Activated CD8-positive, alpha-beta memory T cell treated with anti-CD3 and anti-CD28 coated beads, Interleukin-2, amount 50 U/mL, for 48 hours (primary cell): ENCODE data around the gene SASH3.
"Not testable (repeated sequence)": the region's sequence is repeated elsewhere in the genome, so short reads cannot be mapped to it uniquely, and the experiment has no call there.

Experiments used
- DNase-seq: peaks from one replicate; pipeline ENCODE4 v3.0.0-alpha.2; 2020

Gene SASH3

DNA sequence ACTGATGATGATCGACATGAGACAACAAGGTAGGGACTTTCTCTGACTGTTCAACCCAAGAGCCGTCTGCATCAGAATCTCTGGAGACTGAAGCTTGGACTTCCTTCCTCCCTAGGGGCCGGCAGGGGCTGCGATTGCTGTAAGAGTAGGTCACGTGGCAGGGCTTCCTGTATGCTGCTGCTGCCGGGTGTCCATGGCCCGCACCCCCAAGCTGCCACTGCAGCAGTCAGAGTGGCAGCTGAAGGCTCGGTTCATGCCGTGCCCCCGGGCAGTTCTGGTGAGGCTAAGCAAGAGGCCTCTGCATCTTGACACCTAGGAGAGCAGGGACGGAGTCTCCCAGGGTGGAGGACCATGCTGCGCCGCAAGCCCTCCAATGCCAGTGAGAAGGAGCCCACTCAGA, at the start of gene SASH3:
Gene SASH3, plus strand, starts transcription at position 203 of the 400 bp plus-strand sequence. Its CDS starts 149 bp downstream, at position 352.
- DNase-seq = peak; percentile 68

DNA sequence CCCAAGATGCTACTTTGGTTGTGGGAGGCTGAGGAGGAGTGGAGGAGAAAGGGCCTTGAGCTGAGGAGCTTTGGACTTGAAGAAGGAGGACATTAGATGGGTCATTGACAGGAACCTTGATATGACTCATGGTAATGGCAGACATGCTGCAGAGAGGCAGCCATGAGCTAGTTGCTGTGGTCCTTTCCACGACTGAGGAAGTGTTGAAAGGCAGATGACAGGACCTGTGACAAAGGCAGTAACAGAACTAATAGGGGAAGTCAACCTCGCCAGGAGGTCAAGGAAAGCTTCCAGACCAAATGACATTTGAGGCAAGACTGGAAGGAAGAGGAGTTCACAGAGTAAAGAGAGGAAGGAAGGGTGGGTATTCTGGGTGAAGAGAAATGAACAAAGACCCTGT, 48.5 kb upstream of the SASH3 start:
- no peak for DNase-seq

DNA sequence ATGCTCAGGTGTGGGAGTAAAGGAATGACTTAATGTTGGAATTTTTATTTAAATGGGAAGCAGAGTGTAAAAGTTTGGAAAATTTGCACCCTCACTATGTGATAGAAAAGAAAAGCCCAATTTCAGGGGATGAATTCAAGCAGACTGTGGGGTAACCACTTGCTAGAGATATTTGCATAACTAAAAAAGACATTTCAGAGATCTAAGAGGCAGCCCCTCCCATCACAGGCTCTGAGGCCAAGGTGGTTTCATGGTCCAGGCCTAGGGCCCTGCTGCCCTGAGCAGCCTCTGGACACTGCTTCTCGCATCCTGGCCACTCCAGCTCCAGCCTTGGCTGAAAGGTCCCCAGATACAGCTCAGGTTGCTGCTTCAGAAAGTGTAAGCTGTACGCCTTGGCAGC, 46.9 kb upstream of the SASH3 start:
- no peak for DNase-seq

DNA sequence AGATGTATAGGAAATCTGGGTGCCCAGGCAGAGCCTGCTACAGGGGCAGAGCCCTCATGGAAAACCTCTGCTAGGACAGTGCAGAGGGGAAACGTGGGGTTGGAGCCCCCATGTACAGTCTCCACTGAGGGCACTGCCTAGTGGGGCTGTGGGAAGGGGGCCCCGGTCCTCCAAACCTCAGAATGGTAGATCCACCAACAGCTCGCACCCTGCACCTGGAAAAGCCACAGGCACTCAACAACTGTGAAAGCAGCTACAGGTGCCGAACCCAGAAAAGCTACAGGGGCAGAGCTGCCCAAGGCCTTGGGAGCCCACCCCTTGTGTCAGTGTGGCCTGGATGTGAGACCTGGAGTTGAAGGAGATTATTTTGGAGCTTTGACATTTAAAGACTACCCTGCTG, 46.4 kb upstream of the SASH3 start:
- no peak for DNase-seq

DNA sequence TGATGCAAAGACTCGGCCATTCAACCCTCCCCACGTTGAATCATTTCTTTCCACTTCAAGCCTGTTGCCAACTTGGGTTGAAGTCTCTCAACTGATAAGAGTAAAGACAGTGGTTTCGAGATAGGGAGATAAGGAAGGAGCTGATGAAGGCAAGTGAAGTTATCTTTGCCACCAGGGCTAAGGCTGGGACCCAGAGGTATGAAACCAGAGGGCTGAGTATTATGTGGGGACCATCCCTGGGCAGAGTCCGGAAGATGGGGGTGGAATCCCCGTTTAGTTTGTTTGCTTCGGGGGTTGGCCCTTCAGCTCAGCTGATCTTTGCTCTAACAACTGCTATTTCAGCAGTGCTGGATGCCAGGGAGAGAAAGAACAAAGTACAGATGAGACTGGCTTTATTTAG, 43.3 kb upstream of the SASH3 start:
- no peak for DNase-seq

DNA sequence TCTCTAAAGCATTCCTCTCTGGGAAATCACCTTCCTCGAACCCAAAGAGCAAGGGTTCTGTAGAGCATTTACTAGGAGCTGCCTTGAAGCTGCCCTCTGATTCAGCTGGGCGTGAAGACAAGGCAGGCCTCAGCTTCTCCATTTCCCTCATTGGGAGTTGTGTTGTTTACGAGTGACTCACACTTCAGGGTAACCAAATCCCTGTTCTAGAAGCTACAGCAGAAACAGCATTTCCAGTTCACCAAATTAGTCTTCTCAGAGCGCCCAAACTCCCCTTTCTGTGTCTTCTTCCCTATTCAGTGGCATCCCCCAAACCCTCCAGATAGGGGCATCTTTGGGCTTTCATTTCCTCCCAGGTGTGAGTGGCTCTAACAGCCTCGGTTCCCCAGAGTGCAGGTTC, 41.8 kb upstream of the SASH3 start:
- DNase-seq = no peak

DNA sequence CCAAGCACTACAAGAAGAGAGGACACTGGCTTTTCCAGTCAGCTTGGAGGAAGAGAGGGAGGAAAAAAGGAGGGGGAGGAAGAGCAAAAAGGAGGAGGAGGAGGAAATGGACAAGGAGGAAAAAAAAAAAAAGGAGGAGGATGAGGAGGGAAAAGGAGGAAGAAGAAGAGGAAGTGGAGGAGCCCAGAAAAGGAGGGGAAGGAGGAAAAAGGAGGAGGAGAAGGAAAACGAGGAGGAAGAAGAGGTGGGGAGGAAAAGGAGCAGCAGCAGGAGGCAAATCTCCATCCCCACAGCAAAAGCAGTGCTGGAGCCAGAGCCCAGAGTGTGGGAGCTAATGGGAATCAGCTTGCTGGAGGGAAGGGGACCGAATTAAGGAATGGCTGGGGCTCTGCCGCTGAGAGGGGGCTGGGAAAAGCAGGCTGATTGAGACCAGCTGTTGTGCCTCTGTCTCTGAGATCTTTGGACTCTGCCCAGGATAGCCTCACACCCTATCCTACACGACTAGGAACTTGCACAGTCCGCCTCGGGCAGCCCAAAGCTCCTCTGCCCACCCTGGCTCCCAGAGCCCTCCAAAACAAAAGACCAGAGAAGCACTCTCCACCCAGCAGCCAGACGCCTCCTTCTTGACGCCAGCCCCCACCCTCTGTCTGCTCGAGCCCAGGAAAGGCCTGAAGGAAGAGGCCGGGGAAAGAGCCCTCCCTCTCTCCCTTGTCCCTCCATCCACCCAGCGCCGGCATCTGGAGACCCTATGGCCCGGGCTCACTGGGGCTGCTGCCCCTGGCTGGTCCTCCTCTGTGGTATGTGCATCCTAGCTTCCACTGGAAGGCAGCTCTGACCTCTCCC, 41.1 kb upstream of the SASH3 start, which contains the start of gene XPNPEP2:
Gene XPNPEP2, plus strand, starts transcription at position 514 of the 843 bp plus-strand sequence. Its CDS starts 235 bp downstream, at position 749.
- DNase-seq = no peak

DNA sequence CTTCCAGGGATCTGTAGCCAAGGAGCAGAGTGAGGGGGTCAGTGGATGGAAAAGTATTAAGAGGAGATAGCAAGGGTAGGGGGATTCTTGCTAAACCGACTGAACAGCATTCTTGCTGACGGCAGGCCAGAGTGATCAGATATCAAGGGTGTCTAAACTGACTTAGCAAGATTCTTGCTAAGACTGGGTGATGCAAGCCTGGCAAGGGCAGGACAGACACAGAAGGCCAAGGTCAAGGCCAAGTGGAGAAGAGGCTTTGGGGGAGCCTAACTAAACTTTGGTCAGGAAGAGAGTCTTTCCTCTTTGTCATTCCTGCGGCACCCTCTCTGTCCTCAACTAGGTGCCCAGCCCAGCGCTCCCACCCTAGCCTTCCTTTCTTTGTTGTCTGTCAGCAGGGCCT, 40.2 kb upstream of the SASH3 start:
- DNase-seq = no peak

DNA sequence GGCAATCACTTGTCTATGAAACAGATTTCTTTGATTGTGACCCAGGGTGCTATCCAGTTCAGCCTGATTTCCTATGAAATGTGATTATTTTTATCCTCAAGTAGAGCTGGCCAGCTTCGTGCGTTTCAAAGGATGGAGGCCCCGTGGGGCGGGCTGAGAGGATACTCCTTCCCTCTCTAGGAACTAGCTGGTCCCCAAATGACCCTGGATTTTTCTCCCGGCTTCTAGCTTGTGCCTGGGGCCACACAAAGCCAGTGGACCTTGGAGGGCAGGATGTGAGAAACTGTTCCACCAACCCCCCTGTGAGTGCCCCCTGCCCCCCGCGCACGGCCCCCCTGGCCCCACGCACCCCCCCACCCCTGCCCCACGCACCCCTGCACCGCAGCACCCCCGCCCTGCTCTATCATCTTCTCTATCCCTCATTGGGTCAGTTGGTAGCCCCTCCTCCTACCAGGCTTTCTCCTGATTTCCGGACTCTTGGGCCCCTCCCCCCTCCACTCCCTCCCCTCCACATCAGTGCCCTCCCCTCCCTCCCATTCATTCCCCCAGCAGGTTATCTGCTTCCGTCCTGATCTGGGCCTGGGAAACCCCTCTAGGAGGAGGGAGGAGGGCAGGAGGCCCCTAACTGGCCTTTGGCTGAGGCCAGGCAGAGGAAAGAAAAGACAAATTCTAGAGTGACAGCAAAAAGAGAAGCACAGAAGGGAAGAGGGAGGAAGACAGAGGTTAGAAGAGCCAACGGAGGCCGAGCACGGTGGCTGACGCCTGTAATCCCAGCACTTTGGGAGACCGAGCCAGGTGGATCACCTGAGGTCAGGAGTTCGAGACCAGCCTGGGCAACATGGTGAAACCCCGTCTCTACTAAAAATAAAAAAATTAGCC, 37.6 kb upstream of the SASH3 start:
- DNase-seq = no peak

DNA sequence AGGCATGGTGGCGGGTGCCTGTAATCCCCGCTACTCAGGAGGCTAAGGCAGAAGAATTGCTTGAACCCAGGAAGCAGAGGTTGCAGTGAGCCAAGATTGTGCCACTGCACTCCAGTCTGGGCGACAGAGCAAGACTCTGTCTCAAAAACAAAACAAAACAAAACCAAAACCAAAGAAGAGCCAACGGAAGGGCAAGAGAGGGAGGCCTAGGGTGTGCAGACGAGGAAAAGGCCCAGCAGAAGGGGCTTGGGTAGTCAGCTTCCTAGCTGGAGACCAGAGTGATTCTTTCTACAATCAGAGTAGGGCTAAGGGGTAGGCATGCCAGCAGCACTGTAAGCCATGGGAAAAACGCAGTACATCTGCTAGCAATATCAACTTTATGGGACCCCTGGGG, 37.0 kb upstream of the SASH3 start:
- not testable (repeated sequence) for DNase-seq

DNA sequence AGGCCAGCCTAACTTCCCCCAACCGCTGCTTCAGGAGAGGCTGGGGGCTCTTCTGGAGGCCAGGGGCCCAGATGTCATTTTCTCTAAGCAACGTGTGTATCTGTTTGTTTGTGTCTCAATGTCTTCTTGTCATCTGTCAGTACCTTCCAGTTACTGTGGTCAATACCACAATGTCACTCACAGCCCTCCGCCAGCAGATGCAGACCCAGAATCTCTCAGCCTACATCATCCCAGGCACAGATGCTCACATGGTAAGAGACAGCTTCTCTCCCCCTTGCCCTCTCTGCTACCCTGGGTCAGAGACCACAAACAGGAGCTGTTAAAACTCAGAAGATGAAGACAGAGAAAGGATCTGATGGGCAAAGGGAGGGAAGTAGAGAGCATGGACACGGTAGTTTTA, 35.9 kb upstream of the SASH3 start:
- no peak for DNase-seq

DNA sequence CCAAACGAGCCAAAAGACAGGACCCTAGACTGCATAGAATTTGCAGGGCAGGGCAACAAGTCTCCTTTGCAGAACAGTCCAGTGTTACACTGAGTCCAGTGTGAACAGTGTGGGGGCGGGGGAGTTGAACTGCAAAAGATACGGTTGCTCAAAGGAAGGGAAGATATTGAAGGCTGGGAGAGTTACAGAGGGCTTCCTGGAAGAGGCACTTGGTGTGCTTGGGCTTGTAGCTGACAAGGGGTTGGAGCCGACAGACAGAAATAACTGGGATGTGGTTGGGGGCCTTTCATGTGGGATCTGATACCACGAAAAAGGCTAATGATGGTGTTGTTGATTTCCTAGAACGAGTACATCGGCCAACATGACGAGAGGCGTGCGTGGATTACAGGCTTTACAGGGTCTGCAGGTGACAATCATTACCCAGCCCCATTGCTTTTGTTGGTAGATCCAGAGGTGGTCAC, 34.9 kb upstream of the SASH3 start:
- no peak for DNase-seq

DNA sequence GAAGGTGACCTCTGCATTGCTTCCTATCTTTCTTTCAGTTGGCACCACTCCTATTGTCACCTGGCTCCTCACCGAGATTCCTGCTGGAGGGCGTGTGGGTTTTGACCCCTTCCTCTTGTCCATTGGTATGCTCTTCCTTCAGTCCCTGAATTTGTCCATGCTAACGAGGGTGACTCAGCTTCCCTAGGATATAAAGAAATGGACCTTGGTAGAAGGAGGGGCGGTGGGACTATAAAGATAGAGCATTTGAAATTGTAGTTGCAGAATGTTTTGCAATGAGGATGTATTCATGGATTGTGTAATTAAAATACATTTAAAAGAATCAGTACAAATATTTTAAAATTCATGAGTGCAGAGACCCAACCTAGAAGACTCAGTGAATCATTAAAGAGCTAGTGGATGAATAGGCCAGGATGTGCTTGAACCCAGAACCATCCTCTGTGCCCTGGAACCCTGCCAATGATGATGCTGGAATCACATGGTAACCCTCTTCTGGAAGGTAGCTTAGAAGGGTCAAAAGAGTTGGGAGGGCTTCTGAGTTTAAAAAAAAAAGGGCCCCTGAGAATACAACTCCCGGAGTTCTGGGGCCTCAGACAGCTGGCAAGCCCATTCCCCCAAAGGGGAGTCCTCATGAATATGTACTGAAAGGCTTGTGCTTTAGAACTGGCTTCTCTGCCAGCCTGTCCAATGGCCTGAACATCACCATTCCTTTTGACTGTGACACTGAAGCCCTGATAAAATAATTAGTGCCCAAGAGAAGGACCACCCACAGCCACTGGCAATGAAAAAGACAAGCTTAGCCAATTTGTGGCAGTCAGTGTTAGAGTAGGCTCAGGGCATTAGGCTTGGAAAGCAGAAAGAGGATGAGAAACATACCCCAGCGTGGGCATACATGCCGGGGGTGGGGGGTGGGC, 32.9 kb upstream of the SASH3 start:
- DNase-seq = no peak

DNA sequence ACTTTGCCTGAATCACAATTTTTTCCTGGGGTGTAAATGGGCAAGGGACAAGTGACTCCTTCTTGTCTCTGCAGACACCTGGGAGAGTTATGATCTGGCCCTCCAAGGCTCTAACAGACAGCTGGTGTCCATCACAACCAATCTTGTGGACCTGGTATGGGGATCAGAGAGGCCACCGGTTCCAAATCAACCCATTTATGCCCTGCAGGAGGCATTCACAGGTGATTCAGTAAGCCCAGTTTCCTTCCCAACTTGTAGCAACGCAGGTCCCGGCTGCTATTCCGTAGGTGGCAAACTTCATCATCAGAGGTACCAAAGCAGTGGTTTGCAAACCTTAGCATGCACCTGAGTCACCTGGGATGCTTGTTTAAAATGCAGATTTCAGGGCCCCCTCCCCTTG, 32.2 kb upstream of the SASH3 start:
- no peak for DNase-seq

DNA sequence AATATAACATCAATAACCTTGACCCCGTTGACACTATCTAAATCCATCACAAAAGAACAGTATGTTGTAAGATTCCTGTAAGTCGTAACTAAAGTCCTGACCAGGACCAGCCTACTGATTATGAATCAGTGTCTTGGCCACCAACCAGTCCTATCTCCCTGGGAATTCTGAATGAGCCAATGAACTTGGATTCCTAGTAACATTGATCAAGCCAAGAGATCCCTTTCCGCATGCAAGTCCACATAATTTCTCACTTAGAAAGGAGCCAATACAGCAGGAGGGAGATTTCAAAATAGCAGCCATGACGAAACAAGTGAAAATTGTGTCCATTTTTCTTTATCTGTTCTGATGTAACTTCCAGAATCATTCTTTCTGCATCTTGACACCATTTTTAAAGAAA, 31.4 kb upstream of the SASH3 start:
- DNase-seq = no peak

DNA sequence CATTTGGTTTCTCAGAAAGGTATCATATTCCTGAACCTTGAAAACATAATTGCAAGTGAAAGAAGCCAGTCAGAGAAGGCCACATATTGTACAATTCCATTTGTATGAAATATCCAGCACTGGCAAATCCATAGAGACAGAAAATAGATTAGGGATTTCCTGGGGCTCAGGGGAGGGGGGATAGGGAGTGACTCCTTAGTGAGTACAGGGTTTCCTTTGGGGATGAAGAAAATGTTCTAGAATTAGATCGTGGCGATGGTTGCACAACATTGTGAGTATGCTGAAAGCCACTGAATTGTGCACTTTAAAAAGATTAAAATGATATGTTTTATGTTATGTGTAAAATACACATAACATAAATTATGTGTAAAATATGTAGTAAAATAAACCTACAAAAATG, 30.7 kb upstream of the SASH3 start:
- no peak for DNase-seq

DNA sequence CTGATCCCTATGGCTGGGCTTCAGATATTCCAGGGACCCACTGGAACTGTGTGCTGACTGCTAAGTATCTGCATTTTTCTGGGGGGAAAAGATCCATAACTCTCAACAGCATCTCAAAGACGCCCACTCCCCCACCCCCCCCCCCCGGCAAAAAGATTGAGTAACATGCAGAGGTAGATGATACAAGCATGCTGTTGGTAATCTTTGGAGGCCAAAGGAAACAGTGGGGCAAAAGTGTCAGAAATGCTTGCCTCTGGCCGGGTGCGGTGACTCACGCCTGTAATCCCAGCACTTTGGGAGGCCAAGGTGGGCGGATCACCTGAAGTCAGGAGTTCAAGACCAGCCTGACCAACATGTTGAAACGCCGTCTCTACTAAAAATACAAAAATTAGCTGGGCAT, 28.8 kb upstream of the SASH3 start:
- no peak for DNase-seq

DNA sequence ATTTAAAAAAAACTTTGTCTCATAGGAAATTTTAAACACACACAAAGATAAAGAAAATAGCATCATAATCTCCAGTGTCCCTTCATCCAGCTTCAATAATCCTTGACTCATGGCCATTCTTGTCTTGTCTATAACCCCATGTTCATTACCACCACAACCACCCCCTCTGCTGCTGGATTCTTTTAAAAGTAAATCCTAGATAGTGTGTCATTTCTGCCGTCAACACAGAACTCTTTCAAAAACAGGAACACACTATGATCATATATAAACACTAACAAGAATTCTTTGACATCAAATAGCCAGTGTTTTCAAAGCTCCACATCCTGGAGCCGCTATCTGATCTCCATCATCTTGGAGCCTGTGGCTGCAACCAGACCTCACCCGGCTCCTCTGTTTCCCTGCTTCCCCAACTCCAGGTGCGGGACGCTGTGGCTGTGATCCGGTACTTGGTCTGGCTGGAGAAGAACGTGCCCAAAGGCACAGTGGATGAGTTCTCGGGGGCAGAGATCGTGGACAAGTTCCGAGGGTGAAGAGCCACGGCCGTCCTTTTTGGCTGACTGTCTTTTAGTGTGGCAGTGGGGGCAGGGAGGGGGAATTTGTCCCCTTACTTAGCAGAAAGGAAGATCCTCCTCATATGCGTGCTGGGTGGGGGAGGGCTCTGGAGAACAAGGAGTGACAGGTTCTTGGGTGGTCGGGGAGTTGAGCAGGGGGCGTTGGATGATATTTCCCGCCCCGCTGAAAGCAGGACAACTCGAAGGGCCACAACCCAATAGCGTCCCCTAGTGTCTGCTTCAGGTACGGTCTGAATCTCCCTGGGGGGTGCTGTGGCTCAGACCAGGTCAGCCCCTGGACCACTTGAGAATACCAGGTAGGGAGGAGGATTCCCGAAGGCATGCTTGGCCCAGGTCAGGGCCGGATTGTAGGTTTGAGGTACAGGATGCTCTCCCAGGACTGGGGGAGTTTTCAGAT, 25.4 kb upstream of the SASH3 start:
- DNase-seq = no peak

DNA sequence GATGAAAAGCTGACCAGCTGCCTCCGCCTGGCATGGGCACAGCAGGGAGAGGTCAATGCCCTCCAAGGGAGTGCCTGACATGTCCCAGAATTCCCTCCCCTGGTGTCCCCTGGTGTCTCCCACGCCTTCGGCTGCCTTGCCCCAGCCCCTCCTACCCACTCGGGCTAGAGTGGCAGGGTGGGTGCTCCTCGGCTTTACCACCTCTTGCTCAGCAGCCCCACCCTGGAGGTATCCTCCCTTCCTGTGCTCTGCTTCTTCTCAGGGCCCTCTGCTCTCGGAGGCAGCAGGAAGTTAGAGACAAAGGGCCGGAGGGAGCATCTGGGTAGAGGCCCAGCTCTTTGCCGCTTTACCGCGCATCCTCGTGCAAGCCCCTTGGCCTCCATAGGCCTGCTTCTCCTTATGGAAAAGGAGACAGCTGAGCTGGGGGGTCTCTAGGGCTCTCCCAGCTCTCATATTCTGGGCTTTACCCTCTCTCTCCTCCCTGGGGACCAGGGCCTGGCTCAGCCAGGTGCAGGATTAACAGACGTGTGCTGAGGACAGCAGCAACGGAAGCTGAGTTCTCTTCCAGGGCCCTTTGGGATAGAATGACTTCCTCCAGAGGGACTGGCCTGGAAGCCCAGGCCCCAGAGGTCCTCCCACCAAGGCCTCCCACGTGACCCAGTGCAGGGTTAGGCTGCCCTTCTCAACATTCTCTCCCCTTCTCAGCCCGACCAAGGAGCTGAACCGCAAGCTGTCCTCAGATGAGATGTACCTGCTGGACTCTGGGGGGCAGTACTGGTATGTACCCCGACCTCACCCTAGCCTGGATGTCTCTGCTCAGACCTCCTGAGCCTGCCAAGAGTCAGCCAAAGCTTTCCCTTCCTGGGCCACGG, 23.7 kb upstream of the SASH3 start:
- DNase-seq = no peak

DNA sequence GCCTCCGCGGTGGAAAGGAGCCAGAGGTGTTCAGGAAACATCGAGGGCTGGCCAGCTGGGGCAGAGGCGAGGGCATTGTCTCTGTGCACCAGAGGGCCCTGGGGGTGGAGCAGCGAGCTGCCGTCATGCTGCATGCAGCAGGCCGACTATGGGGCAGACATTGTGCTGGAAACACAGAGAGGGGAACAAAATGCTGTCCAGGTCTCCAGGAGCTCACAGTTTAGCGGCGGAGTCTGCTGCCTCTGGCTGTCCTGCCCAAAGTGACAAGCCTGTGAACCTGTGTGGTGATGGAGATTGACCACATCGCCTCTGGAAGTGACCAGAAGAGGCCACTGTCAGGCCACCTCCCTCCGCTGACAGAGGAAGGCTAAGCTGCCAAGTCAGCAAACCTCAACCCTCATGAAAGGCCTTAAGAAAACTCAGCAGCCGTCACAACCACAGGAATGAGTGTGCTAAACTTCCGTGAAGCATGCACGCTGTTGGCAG, 20.1 kb upstream of the SASH3 start:
- DNase-seq = peak; percentile 69
